Activated CD8-positive, alpha-beta memory T cell treated with anti-CD3 and anti-CD28 coated beads, Interleukin-2, amount 50 U/mL, for 24 hours (primary cell): ENCODE results near the gene LRRC73.
"Not testable (repeated sequence)": the region's sequence is repeated elsewhere in the genome, so short reads cannot be mapped to it uniquely, and the experiment has no call there.

Experiments
- DNase-seq: peaks from one replicate; pipeline ENCODE4 v3.0.0-alpha.2; 2020; ENCODE audit errors: extremely low read depth

The LRRC73 gene

DNA sequence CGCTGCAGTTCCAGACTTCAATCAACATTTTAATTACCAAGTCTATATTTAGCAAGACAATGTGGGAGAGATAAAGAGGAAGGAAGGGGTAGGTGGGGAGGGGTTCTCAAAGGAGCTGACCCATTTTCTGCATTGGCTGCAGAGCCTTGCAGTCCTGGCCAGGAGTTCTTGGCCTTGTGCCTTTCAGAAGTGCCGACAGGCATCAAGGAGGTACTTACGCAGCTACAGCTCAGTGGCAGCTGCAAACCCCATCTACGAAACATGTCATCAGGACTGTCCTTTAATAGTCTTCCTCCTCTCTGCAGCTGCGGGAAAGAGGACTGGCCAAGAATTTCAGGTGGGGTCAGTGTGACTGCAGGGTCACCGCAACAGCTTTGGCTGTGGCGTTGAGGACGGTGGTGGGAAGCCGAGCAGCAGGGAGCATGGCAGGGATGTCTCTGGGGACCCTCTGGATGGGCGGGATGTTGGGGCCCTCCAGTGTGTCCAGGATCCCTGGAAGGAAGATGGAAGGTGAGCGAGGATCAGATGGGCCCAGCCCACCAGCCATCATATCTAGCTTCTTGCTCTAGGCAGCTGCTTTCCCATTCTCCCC lies 1.8 kb upstream of the LRRC73 start:
- no peak for DNase-seq

DNA sequence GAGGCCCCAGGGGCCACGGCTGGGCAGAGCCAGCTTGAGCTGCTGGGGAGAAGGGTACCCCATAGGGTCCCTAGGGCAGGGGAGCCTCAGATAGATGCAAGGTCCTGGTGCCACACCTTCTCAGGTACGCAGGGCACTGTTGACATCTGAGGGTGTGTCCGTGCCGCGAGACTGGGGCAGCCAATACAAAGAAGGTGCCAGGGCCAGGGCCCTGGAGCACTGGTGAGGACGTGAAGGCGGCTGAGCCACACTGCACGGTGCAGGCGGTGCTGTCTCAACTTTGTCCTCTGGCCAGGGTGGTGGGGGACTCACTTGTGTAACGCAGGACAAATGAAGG lies 649 bp upstream of the LRRC73 start:
- DNase-seq = no peak

DNA sequence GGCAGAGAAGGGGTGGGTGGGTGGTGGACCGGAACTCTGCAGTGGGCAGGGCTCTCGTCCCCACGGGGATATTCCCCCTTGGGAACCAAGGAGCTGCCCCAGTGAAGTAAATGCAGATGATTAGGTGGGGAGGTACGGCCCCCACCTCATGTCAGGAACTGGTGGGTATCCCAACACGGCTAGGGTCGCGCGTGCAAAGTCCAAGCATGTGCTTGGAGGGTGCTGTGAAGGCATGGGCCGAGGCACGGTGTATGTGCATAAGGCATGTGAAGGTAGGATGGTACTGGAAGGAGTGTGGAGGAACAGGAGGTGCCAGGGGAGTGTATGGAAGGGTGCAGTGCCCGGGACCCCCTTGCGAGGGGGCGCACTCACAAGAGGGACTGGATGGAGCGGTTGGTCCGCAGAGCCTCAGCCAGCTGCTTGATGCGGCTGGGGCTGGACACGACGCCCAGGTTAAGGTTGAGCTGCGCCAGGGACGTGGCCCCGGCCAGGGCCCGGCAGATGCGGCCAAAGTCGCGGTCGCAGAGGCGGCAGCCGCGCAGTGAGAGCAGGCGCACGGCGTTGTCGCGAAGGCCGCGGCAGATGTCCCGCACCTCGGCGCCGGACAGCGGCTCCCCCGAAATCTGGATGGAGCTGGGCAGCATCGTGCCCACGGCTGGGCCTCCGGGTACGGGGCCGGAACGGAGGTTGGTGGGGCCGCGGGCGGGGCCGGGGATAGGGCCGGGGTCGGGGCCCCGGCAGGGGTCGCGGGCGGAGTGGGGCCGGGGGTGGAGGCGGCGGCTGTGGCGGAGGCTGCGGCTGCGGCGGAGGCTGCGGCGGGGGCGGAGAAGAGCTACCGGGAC lies 783 bp downstream of the LRRC73 start:
- DNase-seq = no peak

DNA sequence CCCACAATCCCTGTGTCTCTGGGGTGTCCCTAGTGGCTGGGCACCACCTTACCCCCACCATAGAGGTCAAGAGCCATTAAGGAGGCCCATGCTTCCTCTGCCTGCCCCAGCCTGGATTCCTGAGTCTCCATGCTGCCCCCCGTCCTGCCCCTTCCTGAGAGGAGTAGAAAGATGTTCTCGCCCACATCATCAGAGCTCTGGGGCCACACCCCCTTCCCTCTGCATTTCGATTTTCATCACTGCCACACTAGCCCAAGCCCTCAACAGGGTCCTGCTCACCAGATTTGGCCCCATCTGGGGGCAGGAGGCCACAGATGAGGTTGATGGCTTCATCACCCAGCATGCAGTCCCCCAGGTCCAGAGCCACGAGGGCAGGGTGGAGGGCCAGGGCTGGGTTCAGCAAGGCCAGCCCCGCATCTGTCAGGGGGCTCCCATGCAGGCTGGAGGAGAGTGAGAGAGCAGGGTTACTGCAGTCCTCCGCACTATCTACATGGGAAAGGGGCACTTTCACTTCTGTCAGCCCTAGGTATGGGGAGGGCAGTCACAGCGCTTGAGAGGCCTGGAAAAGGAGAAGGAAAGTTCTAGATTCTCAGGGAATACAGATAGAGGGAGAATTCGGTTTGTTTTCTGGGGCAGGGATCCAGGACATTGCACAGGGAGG lies 1.5 kb downstream of the LRRC73 start:
- no peak for DNase-seq

DNA sequence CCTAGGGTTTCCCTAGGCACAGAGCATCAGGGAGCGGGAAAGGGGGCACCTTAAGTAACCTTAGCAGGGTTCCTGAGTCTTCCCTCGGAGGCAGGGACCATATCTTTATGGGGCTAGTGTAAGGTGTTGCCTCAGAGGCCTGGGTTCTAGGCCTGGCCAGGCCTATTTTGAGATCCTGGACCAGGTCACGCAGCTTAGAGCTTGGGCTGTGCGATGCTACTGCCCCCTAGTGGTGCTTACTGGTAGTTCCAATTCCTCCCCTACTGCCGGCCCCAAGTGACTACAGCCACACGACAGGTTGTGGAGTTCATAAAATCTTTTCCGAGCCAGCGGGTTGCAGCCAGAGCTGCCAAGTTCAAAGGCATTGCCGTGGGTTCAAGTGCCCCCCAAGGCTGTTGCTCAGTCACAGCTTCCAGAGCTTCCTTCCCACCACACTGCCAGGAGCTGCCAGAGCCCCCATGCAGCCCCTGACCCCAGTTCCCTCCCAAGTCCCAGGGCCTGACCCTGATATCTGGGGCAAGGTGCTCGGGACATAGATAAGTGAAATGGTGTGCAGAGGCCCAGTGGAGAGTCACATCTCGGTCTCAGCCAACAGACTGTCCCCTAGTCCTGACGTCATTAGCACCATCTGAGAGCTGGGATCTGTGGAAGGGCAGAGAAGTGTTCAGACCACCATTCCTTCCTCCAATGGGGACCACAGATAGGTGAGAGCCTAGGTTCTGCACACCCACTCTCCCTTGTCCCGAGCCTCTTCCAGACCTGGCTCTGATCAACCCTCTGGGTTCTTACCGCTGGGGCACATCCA lies 3.3 kb downstream of the LRRC73 start:
- peak; percentile 42 for DNase-seq

DNA sequence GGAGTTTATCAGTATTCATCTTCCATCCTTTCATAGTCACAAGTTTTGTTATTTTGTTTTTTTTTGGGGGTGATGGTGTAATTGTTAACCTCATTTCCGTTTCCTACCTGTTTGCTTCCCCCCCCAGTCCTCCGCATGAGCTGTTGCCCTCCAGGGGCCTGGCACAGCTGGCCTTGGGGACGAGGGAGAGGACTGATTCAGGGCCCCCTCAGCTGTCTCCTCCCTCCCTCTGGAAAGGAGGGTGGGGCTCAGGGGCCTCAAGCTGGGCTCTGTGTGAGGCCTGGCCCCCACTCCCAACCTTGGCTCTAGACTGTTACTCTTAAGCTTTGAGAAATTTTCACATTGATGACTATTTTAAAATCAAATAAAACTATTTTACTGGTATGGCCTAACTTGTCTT lies 4.0 kb downstream of the LRRC73 start:
- no peak for DNase-seq

DNA sequence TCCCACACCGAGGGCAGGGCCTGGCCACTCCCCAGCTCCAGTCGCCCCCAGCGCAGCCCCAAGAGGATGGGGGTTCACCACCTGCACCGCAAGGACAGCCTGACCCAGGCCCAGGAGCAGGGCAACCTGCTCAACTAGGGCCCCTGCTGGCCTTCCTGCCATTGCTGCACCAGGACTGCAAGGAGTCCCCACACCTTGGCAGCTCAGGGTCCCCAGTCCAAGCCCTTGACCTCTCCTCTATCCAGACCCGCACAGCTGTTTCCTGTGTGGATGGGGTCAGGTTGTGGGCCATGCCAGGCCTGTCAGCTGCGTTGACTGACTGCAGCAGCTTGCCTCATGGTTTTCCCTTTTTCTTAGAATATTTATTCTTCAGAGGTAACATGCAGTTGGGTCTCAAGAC lies 4.4 kb downstream of the LRRC73 start:
- DNase-seq = no peak

DNA sequence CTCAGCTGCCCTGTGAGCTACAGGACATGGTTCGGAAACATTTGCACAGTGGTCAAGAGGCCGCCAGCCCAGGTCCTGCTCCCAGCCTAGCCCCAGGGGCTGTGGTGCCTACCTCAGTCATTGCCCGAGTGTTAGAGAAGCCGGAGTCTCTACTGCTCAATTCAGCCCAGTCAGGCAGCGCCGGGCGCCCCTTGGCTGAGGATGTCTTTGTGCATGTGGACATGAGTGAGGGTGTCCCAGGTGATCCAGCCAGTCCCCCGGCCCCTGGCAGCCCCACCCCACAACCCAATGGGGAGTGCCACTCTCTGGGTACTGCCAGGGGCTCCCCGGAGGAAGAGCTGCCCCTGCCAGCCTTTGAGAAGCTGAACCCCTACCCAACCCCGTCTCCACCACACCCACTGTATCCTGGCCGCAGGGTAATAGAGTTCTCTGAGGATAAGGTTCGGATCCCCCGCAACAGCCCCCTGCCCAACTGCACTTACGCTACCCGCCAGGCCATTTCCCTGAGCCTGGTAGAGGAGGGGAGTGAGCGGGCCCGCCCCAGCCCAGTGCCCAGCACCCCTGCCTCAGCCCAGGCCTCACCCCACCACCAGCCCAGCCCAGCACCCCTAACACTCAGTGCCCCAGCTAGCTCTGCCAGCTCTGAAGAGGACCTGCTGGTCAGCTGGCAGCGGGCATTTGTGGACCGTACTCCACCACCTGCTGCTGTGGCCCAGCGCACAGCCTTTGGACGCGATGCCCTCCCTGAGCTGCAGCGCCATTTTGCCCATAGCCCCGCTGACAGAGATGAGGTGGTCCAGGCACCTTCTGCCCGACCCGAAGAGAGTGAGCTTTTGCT lies 5.2 kb downstream of the LRRC73 start:
- DNase-seq = no peak

DNA sequence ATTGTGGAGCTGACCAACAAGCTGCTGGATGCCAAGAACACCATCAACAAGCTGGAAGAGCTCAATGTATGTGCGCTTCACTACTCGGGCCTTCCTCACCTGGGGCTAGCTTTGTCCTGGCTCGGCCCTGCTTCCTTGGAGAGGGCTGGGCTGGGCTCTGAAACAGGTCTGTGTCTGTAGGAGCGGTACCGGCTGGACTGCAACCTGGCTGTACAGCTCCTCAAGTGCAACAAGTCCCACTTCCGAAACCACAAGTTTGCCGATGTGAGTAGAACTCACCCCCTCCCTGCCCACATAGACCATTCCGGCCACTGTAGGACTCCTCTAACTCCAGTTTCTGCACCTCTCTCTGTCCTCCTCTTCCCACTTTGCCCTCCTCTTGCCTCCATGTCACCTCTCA lies 6.7 kb downstream of the LRRC73 start:
- no peak for DNase-seq

DNA sequence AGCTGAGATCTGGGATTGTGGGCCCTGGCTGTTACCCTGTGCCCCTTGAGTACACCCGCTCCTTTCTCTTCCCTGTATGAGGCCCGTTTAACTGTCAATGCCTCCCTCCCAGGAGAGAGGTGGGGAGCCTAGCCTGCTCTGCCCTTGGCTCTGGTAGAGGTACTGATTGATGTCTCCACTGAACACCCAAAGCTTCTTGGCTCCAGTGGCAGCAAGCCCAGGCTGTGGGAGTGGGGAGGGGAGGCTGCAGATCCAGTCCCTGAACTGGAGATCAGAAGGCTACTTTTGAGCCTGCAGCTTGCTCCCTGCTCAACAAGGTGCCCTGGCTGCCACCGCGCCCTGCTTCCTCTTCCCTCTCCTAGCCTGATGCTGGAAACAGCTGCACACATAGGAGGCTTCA lies 7.5 kb downstream of the LRRC73 start:
- no peak for DNase-seq

DNA sequence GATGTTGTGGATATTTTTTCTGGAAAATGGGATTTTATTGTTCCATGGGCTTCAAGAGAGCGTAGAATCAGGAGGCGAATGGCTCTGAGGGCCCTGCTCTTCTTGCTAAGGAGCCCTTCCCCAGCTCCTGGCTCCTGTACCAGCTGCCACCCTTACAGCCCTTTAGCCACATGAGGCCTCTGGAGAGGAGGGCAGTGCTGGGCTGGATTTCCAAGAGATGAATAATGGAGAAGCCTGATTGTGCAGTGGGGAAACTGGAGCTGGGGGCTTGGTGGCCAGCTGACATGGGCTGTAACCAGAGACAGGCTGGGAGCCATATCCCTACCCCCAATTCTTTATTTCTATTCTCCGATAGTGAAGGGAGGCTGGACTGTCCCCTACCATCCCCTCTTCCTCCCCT lies 9.2 kb downstream of the LRRC73 start:
- no peak for DNase-seq

DNA sequence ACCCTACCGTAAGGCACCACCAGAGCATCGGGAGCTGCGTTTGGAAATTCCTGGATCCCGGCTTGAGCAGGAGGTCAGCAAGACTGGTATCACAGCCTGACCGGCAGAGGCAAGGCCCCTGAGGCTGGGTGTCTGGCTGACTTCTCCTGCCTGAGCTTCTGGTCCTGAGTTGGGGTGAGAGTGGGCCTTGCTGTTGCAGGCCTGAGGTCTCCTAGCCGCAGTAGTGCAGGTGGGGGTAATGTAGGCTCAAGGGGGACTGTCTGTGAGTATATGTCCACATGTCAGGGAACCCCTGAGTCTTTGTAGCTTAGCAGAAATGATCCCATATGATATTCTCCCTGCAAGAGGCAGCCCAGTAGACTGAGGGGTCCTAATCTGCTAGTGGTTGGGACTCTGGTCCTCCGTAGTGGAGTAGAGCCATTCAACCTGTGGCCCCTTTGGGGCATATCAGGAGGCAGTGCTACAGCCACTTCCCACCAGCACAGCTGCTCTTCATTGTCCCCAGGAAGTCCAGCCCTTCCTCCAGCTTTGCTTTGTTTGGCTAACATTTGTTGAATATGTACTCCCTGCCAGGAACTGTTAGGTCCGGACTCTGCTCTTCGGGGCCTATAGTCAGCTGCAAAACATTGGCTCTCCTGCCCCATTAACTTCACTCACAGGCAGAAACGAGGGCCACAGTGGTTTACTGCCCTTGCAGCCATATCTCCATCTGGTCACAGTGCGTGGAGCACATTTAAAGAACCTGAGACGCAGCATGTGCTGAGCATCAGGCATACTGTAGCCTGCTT lies 10.9 kb downstream of the LRRC73 start:
- DNase-seq = no peak

DNA sequence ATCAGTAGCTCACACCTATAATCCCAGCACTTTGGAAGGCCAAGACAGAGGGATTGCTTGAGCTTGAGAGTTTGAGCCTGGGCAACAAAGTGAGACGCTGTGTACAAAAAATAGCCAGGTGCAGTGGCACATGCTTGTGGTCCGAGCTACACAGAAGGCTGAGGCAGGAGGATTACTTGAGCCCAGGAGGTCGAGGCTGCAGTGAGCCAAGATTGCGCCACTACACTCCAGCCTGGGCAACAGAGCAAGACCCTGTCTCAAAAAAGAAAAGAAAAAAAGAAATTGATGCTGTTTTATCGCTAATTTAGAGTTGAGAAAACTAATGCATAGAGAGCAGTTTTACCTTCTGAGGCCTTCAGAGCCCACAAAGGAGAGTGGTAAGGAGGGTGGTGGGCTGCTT lies 11.9 kb downstream of the LRRC73 start:
- not testable (repeated sequence) for DNase-seq

DNA sequence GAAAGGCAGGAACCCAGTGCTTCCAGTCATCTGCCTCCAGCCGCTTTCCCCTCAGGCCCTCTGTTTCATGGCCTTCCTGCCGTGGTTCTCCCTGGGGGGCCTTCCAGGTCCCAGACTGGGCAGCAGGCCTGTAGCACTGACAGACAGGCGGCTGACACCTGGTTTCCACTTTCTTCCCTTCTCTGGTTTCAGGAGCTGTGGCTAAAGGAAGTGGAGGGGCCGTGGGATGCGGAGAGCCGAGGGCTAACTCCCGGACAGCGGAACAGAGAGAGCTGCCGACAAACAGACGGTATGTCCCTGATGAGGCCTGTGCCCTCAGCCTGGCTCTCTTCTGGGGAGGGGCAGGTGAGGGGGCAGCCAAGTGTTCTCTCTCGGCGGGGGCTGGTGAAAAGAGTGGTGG lies 12.5 kb downstream of the LRRC73 start:
- DNase-seq = no peak

DNA sequence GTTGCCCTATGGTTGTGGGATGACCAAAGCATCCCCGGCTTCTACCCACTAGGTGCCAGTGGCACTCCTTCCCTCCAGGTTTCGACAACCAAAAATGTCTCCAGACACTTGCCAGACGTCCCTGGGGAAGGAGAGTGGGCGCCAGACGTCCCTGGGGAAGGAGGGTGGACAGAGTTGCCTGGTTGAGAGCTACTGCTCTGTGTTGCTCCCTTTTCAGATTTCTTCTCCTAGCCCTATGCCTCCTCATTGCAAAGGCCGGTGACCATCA lies 13.1 kb downstream of the LRRC73 start:
- no peak for DNase-seq

DNA sequence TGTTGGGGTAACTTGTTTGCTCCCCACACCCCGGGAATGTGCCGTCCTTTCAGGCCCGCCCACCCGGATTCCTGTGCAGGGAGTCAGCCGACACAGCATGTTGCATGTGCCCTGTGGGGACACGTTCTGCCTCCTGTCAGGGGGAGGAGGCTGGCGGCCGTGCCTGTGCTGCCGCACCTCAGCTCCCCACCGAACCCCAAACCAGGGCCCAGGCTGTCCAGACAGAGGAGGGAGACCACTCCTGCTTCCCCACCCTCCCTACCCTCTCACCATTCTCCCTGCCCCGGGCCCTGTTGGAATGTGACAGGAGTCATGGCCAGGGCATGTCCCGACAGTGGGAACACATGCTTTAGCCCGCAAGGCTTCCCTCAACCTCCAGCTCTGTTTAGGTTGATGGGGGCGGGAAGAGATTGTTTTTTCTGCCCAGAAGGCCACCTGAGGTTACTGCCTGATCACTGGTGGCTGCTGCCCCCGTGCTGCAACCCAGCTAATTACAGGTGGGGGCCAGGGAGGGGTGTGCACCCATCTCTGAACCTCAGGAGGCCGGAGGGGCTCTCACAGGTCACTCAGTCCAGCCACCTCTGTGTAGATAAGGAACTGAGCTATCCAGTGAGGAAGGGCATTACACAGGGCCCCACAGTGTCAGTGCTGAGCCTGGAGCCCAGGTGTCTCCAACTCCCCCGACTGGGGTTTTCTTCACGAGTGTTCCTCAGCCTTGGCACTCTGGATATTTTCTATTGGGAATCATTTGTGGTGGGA lies 13.6 kb downstream of the LRRC73 start:
- no peak for DNase-seq

DNA sequence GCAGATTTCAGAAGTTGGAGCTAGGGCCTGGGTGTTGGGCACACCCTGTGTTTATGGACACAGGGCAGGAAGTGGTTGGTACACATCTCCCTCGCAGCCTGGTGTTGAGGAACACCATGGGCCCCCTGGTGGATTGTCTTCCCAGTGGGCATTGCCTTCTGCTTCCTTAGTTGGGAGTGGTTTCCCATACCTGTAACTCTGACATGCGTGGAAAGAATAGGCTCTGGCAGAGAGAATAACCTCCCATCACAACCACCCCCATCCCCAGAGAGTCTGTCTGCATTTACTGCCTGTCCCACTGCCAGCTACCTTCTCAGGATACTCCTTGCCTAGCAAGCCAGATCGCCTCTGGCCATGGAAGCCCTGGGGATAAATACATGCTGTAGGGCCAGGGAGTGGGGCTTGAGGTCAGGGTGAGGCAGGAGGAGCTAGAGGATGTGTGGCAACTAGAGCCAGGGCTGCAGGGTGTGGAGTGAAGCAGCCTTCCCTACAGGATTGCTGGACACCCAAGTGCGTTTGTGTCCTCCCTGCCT lies 14.7 kb downstream of the LRRC73 start:
- no peak for DNase-seq

DNA sequence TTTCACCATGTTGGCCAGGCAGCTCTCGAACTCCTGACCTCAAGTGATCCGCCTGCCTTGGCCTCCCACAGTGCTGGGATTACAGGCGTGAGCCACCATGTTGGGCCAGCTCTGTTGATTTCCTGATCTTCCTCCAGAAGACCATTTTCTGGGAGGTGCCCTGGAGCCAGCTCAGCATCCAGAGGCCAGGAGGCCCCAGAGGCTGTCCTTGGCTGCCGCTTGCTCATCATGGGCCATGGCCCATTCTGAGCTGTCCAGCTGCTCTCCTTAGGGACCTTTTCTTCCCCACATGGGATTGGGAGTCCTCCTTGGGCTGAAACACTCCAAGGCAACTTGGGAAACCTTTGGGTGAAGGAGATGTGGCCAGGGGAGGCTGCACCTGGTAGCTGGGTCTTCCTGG lies 15.4 kb downstream of the LRRC73 start:
- DNase-seq = no peak

DNA sequence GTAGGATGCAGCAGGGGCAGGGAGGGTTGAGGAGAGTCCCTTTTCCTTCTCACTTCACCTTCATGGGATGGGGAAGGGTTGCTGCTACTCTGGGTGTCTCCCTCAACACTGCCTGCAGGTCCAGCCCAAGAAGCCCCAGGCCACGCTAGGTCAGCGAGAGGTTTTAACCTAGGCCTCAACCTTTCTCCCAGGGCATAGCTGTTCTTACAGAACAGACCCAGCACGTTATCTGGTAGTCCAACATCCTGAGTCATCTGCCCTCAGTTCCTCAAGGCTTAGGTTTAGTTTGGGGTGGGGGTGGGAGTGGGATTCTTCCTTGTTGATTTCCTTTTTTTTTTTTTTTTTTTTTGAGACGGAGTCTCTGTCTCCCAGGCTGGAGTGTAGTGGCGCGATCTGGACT lies 15.8 kb downstream of the LRRC73 start:
- no peak for DNase-seq

DNA sequence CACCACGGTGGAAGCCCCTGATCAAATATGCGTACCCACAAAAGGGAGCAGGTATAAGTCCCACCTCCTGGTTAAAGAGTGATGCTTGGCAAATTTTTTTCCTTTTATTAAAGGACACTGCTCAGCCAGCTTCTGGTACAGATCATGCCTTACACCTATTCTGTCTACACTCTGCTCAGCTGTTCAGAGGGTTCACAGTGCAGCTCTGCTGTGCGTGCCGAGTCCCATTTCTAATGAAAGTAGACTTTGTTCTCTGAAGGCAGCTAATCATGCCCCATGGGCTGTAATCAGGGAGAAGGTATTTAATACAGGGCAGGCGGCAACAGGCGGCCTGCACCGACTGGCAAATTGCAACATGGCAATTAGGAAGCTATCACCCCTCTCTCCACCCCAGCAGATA lies 16.3 kb downstream of the LRRC73 start:
- DNase-seq = no peak
